ENCODE measurements around the gene TMBIM6.
"Not testable (repeated sequence)": the region's sequence is repeated elsewhere in the genome, so short reads cannot be mapped to it uniquely, and the experiment has no call there.

TMBIM6 gene

GRCh38 chr12:49707812-49708147 lies 33.6 kb upstream of the TMBIM6 start:
- Histone ChIP-seq H3K4me3 (no peak overlapping the region), H3K27ac (no peak overlapping the region)
- TF ChIP-seq CTCF (IDR thresholded peaks at IDR 0.05) = no peak
- DNase-seq (ENCODE audit: low spot score) = no peak

- DNase-seq (ENCODE audit: low spot score) = no peak
- Histone ChIP-seq H3K4me3 (no peak overlapping the region), H3K27ac (no peak overlapping the region)
- no peak for TF ChIP-seq CTCF (IDR thresholded peaks at IDR 0.05)
Observed at GRCh38 chr12:49708851-49709250, 32.5 kb upstream of the TMBIM6 start.

- not testable (repeated sequence) for H3K4me3 ChIP-seq, H3K27ac ChIP-seq
Observed at GRCh38 chr12:49713952-49714351, 27.4 kb upstream of the TMBIM6 start.

GRCh38 chr12:49716553-49716952 lies 24.8 kb upstream of the TMBIM6 start:
- DNase-seq (ENCODE audit: low spot score) = no peak
- Histone ChIP-seq H3K27ac (no peak overlapping the region), H3K4me3 (no peak overlapping the region)
- no peak for TF ChIP-seq CTCF (IDR thresholded peaks at IDR 0.05)

More at GRCh38 chr12:49713952-49714351, 27.4 kb upstream of the TMBIM6 start:
- not testable (repeated sequence) for DNase-seq (ENCODE audit: low spot score)

GRCh38 chr12:49717800-49718199 lies 23.6 kb upstream of the TMBIM6 start:
- not testable (repeated sequence) for H3K27ac ChIP-seq; DNase-seq (ENCODE audit: low spot score)

GRCh38 chr12:49720214-49720613 lies 21.1 kb upstream of the TMBIM6 start:
- DNase-seq (ENCODE audit: low spot score) = no peak
- H3K4me3 ChIP-seq = no peak overlapping the region
- no peak for TF ChIP-seq CTCF (IDR thresholded peaks at IDR 0.05)
- no peak overlapping the region for H3K27ac ChIP-seq

More at GRCh38 chr12:49717800-49718199, 23.6 kb upstream of the TMBIM6 start:
- H3K4me3 ChIP-seq = not testable (repeated sequence)

GRCh38 chr12:49721355-49721754 lies 20.0 kb upstream of the TMBIM6 start:
- H3K4me3 ChIP-seq; H3K27ac ChIP-seq; DNase-seq (ENCODE audit: low spot score): not testable (repeated sequence)

- DNase-seq (ENCODE audit: low spot score) = no peak
- no peak for TF ChIP-seq CTCF (IDR thresholded peaks at IDR 0.05)
- Histone ChIP-seq H3K27ac (no peak overlapping the region), H3K4me3 (no peak overlapping the region)
Observed at GRCh38 chr12:49728446-49728845, 12.9 kb upstream of the TMBIM6 start.

- Histone ChIP-seq H3K27ac (no peak overlapping the region), H3K4me3 (no peak overlapping the region)
- no peak for TF ChIP-seq CTCF (IDR thresholded peaks at IDR 0.05)
- DNase-seq (ENCODE audit: low spot score) = no peak
Observed at GRCh38 chr12:49730050-49730449, 11.3 kb upstream of the TMBIM6 start.
